ENCODE results near the gene SHC4. TPM values are rescaled to one million over a fixed set of nuclear protein-coding genes. Genes with fewer than 3 reads are reported as not detected.

The SHC4 gene
- total RNA-seq, 1 experiment from 2014 or later, result not detected

GRCh38 chr15:48842501-48842900 is 121.2 kb downstream of the SHC4 start:
- Mint-ChIP-seq H3K4me1 (ENCODE audit: low read depth, unreplicated experiment) (no peaks in the 10 kb centered on the region), H3K9me3 (ENCODE audit: unreplicated experiment) (peaks cover 9% of the 10 kb centered on the region), H3K4me3 (ENCODE audit: unreplicated experiment) (no peak overlapping the region), H3K27me3 (ENCODE audit: insufficient read depth, unreplicated experiment) (peaks cover 3% of the 10 kb centered on the region), H3K27ac (ENCODE audit: unreplicated experiment) (no peak overlapping the region), H3K36me3 (ENCODE audit: insufficient read depth, unreplicated experiment) (no peaks in the 10 kb centered on the region)
- TF ChIP-seq CTCF (IDR thresholded peaks at IDR 0.05; ENCODE audit: insufficient read depth in 1 of 2, low read depth in 1 of 2, low read length in 1 of 2, severe bottlenecking in 1 of 2, unreplicated experiment in 1 of 2), result no peak
- Histone ChIP-seq H3K4me3 (ENCODE audit: low read depth, low read length) (no peak overlapping the region), H3K27me3 (replicated peaks; ENCODE audit: control insufficient read depth, insufficient read depth, low read length) (no peaks in the 10 kb centered on the region), H3K4me1 (no peaks in the 10 kb centered on the region), H3K36me3 (ENCODE audit: control insufficient read depth, insufficient read depth, low read length) (no peaks in the 10 kb centered on the region), H3K9me3 (no peaks in the 10 kb centered on the region)
- ChIA-PET POLR2A (no interaction called here), CTCF (no interaction called here)
- DNase-seq, result no peak
- intact Hi-C loops (cut with micrococcal nuclease; ENCODE audit: unreplicated experiment), result no loop called here
- no TSS peak for BruUV-seq (replicated peaks)

- BruUV-seq (replicated peaks), result no TSS peak
- POLR2A ChIA-PET, result no interaction called here
- no peak overlapping the region for H3K4me3 ChIP-seq (ENCODE audit: low read depth, low read length)
- no peak for TF ChIP-seq CTCF (IDR thresholded peaks at IDR 0.05; ENCODE audit: insufficient read depth in 1 of 2, low read depth in 1 of 2, low read length in 1 of 2, severe bottlenecking in 1 of 2, unreplicated experiment in 1 of 2)
- Mint-ChIP-seq H3K36me3 (ENCODE audit: insufficient read depth, unreplicated experiment) (no peaks in the 10 kb centered on the region), H3K27ac (ENCODE audit: unreplicated experiment) (no peak overlapping the region), H3K4me3 (ENCODE audit: unreplicated experiment) (no peak overlapping the region), H3K9me3 (ENCODE audit: unreplicated experiment) (peaks cover 19% of the 10 kb centered on the region), H3K27me3 (ENCODE audit: insufficient read depth, unreplicated experiment) (peaks cover 11% of the 10 kb centered on the region), H3K4me1 (ENCODE audit: low read depth, unreplicated experiment) (no peaks in the 10 kb centered on the region)
- CTCF ChIA-PET, result no interaction called here
- no peaks in the 10 kb centered on the region for H3K36me3 ChIP-seq (ENCODE audit: control insufficient read depth, insufficient read depth, low read length)
- no peaks in the 10 kb centered on the region for H3K4me1 ChIP-seq
- DNase-seq, result no peak
- peaks cover 7% of the 10 kb centered on the region; the same call in 1 of the 2 replicates for H3K9me3 ChIP-seq
- intact Hi-C loops (cut with micrococcal nuclease; ENCODE audit: unreplicated experiment), result no loop called here
- no peaks in the 10 kb centered on the region for H3K27me3 ChIP-seq (replicated peaks; ENCODE audit: control insufficient read depth, insufficient read depth, low read length)
Measured at GRCh38 chr15:48834756-48835155, 129.0 kb downstream of the SHC4 start.

- no peaks in the 10 kb centered on the region for H3K27me3 ChIP-seq (replicated peaks; ENCODE audit: control insufficient read depth, insufficient read depth, low read length)
- no peak for TF ChIP-seq CTCF (IDR thresholded peaks at IDR 0.05; ENCODE audit: insufficient read depth in 1 of 2, low read depth in 1 of 2, low read length in 1 of 2, severe bottlenecking in 1 of 2, unreplicated experiment in 1 of 2)
- no peak overlapping the region for H3K4me3 Mint-ChIP-seq (ENCODE audit: unreplicated experiment)
- H3K27ac Mint-ChIP-seq (ENCODE audit: unreplicated experiment), result no peak overlapping the region
- peaks cover 19% of the 10 kb centered on the region for H3K9me3 Mint-ChIP-seq (ENCODE audit: unreplicated experiment)
- no TSS peak for BruUV-seq (replicated peaks)
- no peaks in the 10 kb centered on the region for H3K36me3 Mint-ChIP-seq (ENCODE audit: insufficient read depth, unreplicated experiment)
- H3K4me1 ChIP-seq, result no peaks in the 10 kb centered on the region
- ChIA-PET CTCF (no interaction called here), POLR2A (no interaction called here)
- H3K4me1 Mint-ChIP-seq (ENCODE audit: low read depth, unreplicated experiment), result no peaks in the 10 kb centered on the region
- H3K4me3 ChIP-seq (ENCODE audit: low read depth, low read length), result no peak overlapping the region
- DNase-seq, result no peak
- peaks cover 7% of the 10 kb centered on the region; the same call in 1 of the 2 replicates for H3K9me3 ChIP-seq
- no peaks in the 10 kb centered on the region for H3K36me3 ChIP-seq (ENCODE audit: control insufficient read depth, insufficient read depth, low read length)
- H3K27me3 Mint-ChIP-seq (ENCODE audit: insufficient read depth, unreplicated experiment), result peaks cover 11% of the 10 kb centered on the region
- intact Hi-C loops (cut with micrococcal nuclease; ENCODE audit: unreplicated experiment), result no loop called here
Measured at GRCh38 chr15:48833526-48834239, 130.0 kb downstream of the SHC4 start.
